Activated T-cell treated with anti-CD3 and anti-CD28 coated beads, Interleukin-2, amount 50 U/mL, for 24 hours (primary cell): ENCODE results near the gene ZNF14.
"Not testable (repeated sequence)": the region's sequence is repeated elsewhere in the genome, so short reads cannot be mapped to it uniquely, and the experiment has no call there.

Source experiments
- DNase-seq: peaks from one replicate; pipeline ENCODE4 v3.0.0-alpha.2; 2020
- H3K27ac Mint-ChIP-seq: 2 replicates; pipeline ENCODE4 v1.8.0; 2020; ENCODE audit warnings: mild to moderate bottlenecking, mixed read lengths
- H3K27me3 Mint-ChIP-seq: 2 replicates; pipeline ENCODE4 v1.8.0; 2020; ENCODE audit warnings: mixed read lengths
- H3K36me3 Mint-ChIP-seq: 2 replicates; pipeline ENCODE4 v1.8.0; 2020; ENCODE audit warnings: low read depth, mixed read lengths
- H3K4me1 Mint-ChIP-seq: 2 replicates; pipeline ENCODE4 v1.8.0; 2020; ENCODE audit warnings: low read depth, mixed read lengths
- H3K4me3 Mint-ChIP-seq: 2 replicates; pipeline ENCODE4 v1.8.0; 2020; ENCODE audit warnings: mild to moderate bottlenecking, moderate library complexity, mixed read lengths
- H3K9me3 Mint-ChIP-seq: 2 replicates; pipeline ENCODE4 v1.8.0; 2020; ENCODE audit warnings: mixed read lengths

ZNF14 gene

GRCh38 chr19:19749908-19750841 is 17.3 kb upstream of the ZNF14 start:
- no peak for DNase-seq
- no peaks in the 10 kb centered on the region for H3K9me3 Mint-ChIP-seq
- no peak overlapping the region for H3K27ac Mint-ChIP-seq
- H3K27me3 Mint-ChIP-seq = no peaks in the 10 kb centered on the region
- H3K4me3 Mint-ChIP-seq = no peak overlapping the region
- no peaks in the 10 kb centered on the region for H3K36me3 Mint-ChIP-seq
- no peaks in the 10 kb centered on the region for H3K4me1 Mint-ChIP-seq

GRCh38 chr19:19749117-19749907 is 16.4 kb upstream of the ZNF14 start:
- Mint-ChIP-seq H3K9me3 (no peaks in the 10 kb centered on the region), H3K27me3 (no peaks in the 10 kb centered on the region), H3K4me1 (no peaks in the 10 kb centered on the region), H3K36me3 (no peaks in the 10 kb centered on the region), H3K4me3 (no peak overlapping the region), H3K27ac (no peak overlapping the region)
- no peak for DNase-seq

GRCh38 chr19:19748249-19748938 is 15.5 kb upstream of the ZNF14 start:
- Mint-ChIP-seq H3K27ac (no peak overlapping the region), H3K4me3 (no peak overlapping the region), H3K9me3 (no peaks in the 10 kb centered on the region), H3K36me3 (no peaks in the 10 kb centered on the region), H3K27me3 (no peaks in the 10 kb centered on the region), H3K4me1 (no peaks in the 10 kb centered on the region)
- no peak for DNase-seq

GRCh38 chr19:19747357-19748220 is 14.7 kb upstream of the ZNF14 start:
- no peak for DNase-seq

GRCh38 chr19:19746286-19747213 is 13.6 kb upstream of the ZNF14 start:
- no peak for DNase-seq
- Mint-ChIP-seq H3K4me1 (no peaks in the 10 kb centered on the region), H3K27ac (no peak overlapping the region), H3K4me3 (no peak overlapping the region), H3K27me3 (no peaks in the 10 kb centered on the region), H3K36me3 (no peaks in the 10 kb centered on the region), H3K9me3 (no peaks in the 10 kb centered on the region)

More at GRCh38 chr19:19747357-19748220, 14.7 kb upstream of the ZNF14 start:
- Mint-ChIP-seq H3K27ac (no peak overlapping the region), H3K27me3 (no peaks in the 10 kb centered on the region), H3K36me3 (no peaks in the 10 kb centered on the region), H3K4me1 (no peaks in the 10 kb centered on the region), H3K9me3 (no peaks in the 10 kb centered on the region), H3K4me3 (no peak overlapping the region)

- no peaks in the 10 kb centered on the region for H3K27me3 Mint-ChIP-seq
- no peaks in the 10 kb centered on the region for H3K9me3 Mint-ChIP-seq
- H3K27ac Mint-ChIP-seq = no peak overlapping the region
- no peaks in the 10 kb centered on the region for H3K4me1 Mint-ChIP-seq
- no peaks in the 10 kb centered on the region for H3K36me3 Mint-ChIP-seq
- no peak for DNase-seq
- no peak overlapping the region for H3K4me3 Mint-ChIP-seq
Observed at GRCh38 chr19:19745496-19746285, 12.8 kb upstream of the ZNF14 start.

- Mint-ChIP-seq H3K27me3 (no peaks in the 10 kb centered on the region), H3K9me3 (no peaks in the 10 kb centered on the region), H3K27ac (no peak overlapping the region), H3K36me3 (no peaks in the 10 kb centered on the region), H3K4me1 (no peaks in the 10 kb centered on the region), H3K4me3 (no peak overlapping the region)
- DNase-seq = no peak
Observed at GRCh38 chr19:19744641-19745040, 11.7 kb upstream of the ZNF14 start.

GRCh38 chr19:19743921-19744320 is 11.0 kb upstream of the ZNF14 start:
- not testable (repeated sequence) for DNase-seq, H3K27ac Mint-ChIP-seq, H3K4me1 Mint-ChIP-seq, H3K27me3 Mint-ChIP-seq, H3K4me3 Mint-ChIP-seq, H3K36me3 Mint-ChIP-seq, H3K9me3 Mint-ChIP-seq

- Mint-ChIP-seq H3K27ac (no peak overlapping the region), H3K4me3 (no peak overlapping the region), H3K4me1 (no peaks in the 10 kb centered on the region), H3K36me3 (no peaks in the 10 kb centered on the region), H3K27me3 (no peaks in the 10 kb centered on the region), H3K9me3 (no peaks in the 10 kb centered on the region)
- DNase-seq = no peak
Observed at GRCh38 chr19:19743176-19743575, 10.3 kb upstream of the ZNF14 start.

- Mint-ChIP-seq H3K27ac (no peak overlapping the region), H3K27me3 (no peaks in the 10 kb centered on the region), H3K9me3 (no peaks in the 10 kb centered on the region), H3K36me3 (no peaks in the 10 kb centered on the region), H3K4me1 (no peaks in the 10 kb centered on the region), H3K4me3 (no peak overlapping the region)
- no peak for DNase-seq
Observed at GRCh38 chr19:19742773-19743172, 9.9 kb upstream of the ZNF14 start.

- H3K9me3 Mint-ChIP-seq = no peaks in the 10 kb centered on the region
- no peaks in the 10 kb centered on the region for H3K36me3 Mint-ChIP-seq
- H3K4me1 Mint-ChIP-seq = no peaks in the 10 kb centered on the region
- no peak overlapping the region for H3K27ac Mint-ChIP-seq
- H3K27me3 Mint-ChIP-seq = no peaks in the 10 kb centered on the region
- H3K4me3 Mint-ChIP-seq = no peak overlapping the region
- no peak for DNase-seq
Observed at GRCh38 chr19:19741184-19741583, 8.3 kb upstream of the ZNF14 start.

GRCh38 chr19:19740755-19741154 is 7.8 kb upstream of the ZNF14 start:
- H3K4me1 Mint-ChIP-seq = no peaks in the 10 kb centered on the region
- no peaks in the 10 kb centered on the region for H3K36me3 Mint-ChIP-seq

More at GRCh38 chr19:19740755-19741154, 7.8 kb upstream of the ZNF14 start:
- Mint-ChIP-seq H3K27me3 (no peaks in the 10 kb centered on the region), H3K27ac (no peak overlapping the region), H3K9me3 (no peaks in the 10 kb centered on the region), H3K4me3 (no peak overlapping the region)
- no peak for DNase-seq
